Measurements from ENCODE around the gene RGS10.
"Not testable (repeated sequence)": the region's sequence is repeated elsewhere in the genome, so short reads cannot be mapped to it uniquely, and the experiment has no call there.

- not testable (repeated sequence) for TF ChIP-seq CTCF (tag by site-specific recombination; IDR thresholded peaks at IDR 0.05); TCF7L2 (IDR thresholded peaks at IDR 0.05; ENCODE audit: borderline replicate concordance, low read depth, low read length); ZNF184 (tag by site-specific recombination; IDR thresholded peaks at IDR 0.05); ZNF362 (tag by site-specific recombination; IDR thresholded peaks at IDR 0.05); ZBTB6 (tag by site-specific recombination; IDR thresholded peaks at IDR 0.05); ZNF211 (tag by site-specific recombination; IDR thresholded peaks at IDR 0.05; ENCODE audit: low read depth); ZNF302 (tag by site-specific recombination; IDR thresholded peaks at IDR 0.05; ENCODE audit: low read depth); ZBTB44 (tag by site-specific recombination; IDR thresholded peaks at IDR 0.05); ATF2 (tag by site-specific recombination; IDR thresholded peaks at IDR 0.05; ENCODE audit: low read depth); ZNF510 (tag by site-specific recombination; IDR thresholded peaks at IDR 0.05; ENCODE audit: insufficient replicate concordance); GFI1B (tag by site-specific recombination; IDR thresholded peaks at IDR 0.05); ZNF776 (tag by site-specific recombination; IDR thresholded peaks at IDR 0.05; ENCODE audit: borderline replicate concordance)
- TF ChIP-seq ZNF629 (tag by site-specific recombination; IDR thresholded peaks at IDR 0.05) = peak; percentile 25; the same call in 1 of the 2 replicates
- TF ChIP-seq REST (tag by site-specific recombination; IDR thresholded peaks at IDR 0.05) = 0 out of 2 replicates have a peak, but pooled peaks have one; percentile 38
These were observed 13.8 kb downstream of the RGS10 start for GRCh38 chr10:119528663-119529237.

Data from HEK293 (cell line).